Cardiac fibroblast (primary cell): ENCODE results near the gene RNF31.

Experiments used
- DNase-seq, 2 donors: peaks; one replicate each; pipeline versions ENCODE4 v3.0.0 to v3.0.0-alpha.2; 2010; ENCODE audit warnings: low read depth in 2 of 2
- H3K4me3 ChIP-seq, 2 donors: replicated peaks in 1 of 2; 1 replicate in 1 of 2; 2 replicates in 1 of 2; pipeline ENCODE4 v1.5.1; 2011; ENCODE audit warnings: low read depth in 2 of 2, low read length in 2 of 2, mild to moderate bottlenecking in 2 of 2, moderate library complexity in 1 of 2
- CTCF ChIP-seq: IDR thresholded peaks from one replicate; pipeline ENCODE4 v1.5.1; 2011; ENCODE audit warnings: low read depth, mild to moderate bottlenecking, low read length, inconsistent platforms

Gene RNF31

GRCh38 chr14:24113379-24113800 lies 33.9 kb upstream of the RNF31 start:
- no peak for DNase-seq
- peak overlapping the region; percentile 71 to 91 for H3K4me3 ChIP-seq

GRCh38 chr14:24113801-24114531 lies 33.3 kb upstream of the RNF31 start:
- peak overlapping the region; percentile 71 to 91 for H3K4me3 ChIP-seq
- TF ChIP-seq CTCF = no peak
- DNase-seq = peak; percentile 84 to 88

More at GRCh38 chr14:24113379-24113800, 33.9 kb upstream of the RNF31 start:
- no peak for TF ChIP-seq CTCF

- peak; percentile 100 for DNase-seq
- peak within 1 kb of the TSS; percentile 71 to 91 for H3K4me3 ChIP-seq
- no peak for TF ChIP-seq CTCF
Observed at GRCh38 chr14:24114532-24115421, 32.5 kb upstream of the RNF31 start, which contains the start of the genes DCAF11 and NRL. DCAF11 (plus strand) TSS chr14:24114777; CDS start chr14:24115595, 818 bp downstream. NRL (minus strand) TSS chr14:24114949; CDS start chr14:24082848, 32,101 bp downstream.

GRCh38 chr14:24115422-24116127 lies 31.7 kb upstream of the RNF31 start:
- DNase-seq = no peak
- H3K4me3 ChIP-seq = peak overlapping the region; percentile 71 to 91
- no peak for TF ChIP-seq CTCF

GRCh38 chr14:24116128-24116814 lies 31.0 kb upstream of the RNF31 start:
- DNase-seq = no peak
- no peak overlapping the region for H3K4me3 ChIP-seq
- no peak for TF ChIP-seq CTCF

GRCh38 chr14:24117179-24117578 lies 30.1 kb upstream of the RNF31 start:
- TF ChIP-seq CTCF = no peak
- DNase-seq = no peak
- H3K4me3 ChIP-seq = no peak overlapping the region
